Gastroesophageal sphincter (tissue), 4 donors: ENCODE data around the gene NAE1. TPM values are rescaled to one million over a fixed set of nuclear protein-coding genes. Genes with fewer than 3 reads are reported as not detected.

ENCODE experiments used
- ATAC-seq: fragments of 150-250 bp; one replicate; pipeline ENCODE4 v1.9.1; 2016; ENCODE audit warnings: mild to moderate bottlenecking, moderate library complexity
- H3K27ac ChIP-seq, 4 donors: fragments of 200-600 bp; sonication (generic) in 3 of 4; 1 replicate in 3 of 4; 2 replicates in 1 of 4; pipeline ENCODE4 v1.5.1; 2016 to 2019
- H3K27me3 ChIP-seq: fragments of 200-600 bp; sonication (generic); one replicate; pipeline ENCODE4 v1.5.1; 2019
- H3K36me3 ChIP-seq, 2 donors: fragments of 200-600 bp; sonication (generic); one replicate each; pipeline ENCODE4 v1.5.1; 2019; ENCODE audit warnings: control low read depth in 1 of 2
- H3K4me1 ChIP-seq, 3 donors: fragments of 200-600 bp; sonication (generic); 1 replicate in 2 of 3; 2 replicates in 1 of 3; pipeline ENCODE4 v1.5.1; 2016 to 2019; ENCODE audit warnings: control low read depth in 2 of 3
- H3K4me3 ChIP-seq, 2 donors: fragments of 200-600 bp; sonication (generic); one replicate each; pipeline ENCODE4 v1.5.1; 2019; ENCODE audit warnings: mild to moderate bottlenecking in 1 of 2, moderate library complexity in 1 of 2
- H3K9me3 ChIP-seq, 3 donors: fragments of 200-600 bp; sonication (generic); one replicate each; pipeline ENCODE4 v1.5.1; 2017 to 2019; ENCODE audit warnings: control low read depth in 2 of 3
- EP300 ChIP-seq: sonication (generic); formaldehyde crosslinking; IDR thresholded peaks from one replicate; pipeline ENCODE4 v1.6.1; 2017; ENCODE audit warnings: antibody characterized with exemption, mild to moderate bottlenecking
- POLR2A ChIP-seq, 2 donors: fragments of 450-650 bp; IDR thresholded peaks; one replicate each; pipeline ENCODE4 v1.6.1; 2017; ENCODE audit warnings: antibody characterized with exemption in 2 of 2, mild to moderate bottlenecking in 2 of 2, moderate library complexity in 1 of 2
- POLR2AphosphoS5 ChIP-seq: sonication (generic); formaldehyde crosslinking; IDR thresholded peaks from one replicate; pipeline ENCODE4 v1.6.1; 2017; ENCODE audit warnings: antibody characterized with exemption
- WGBS, 2 donors: methylation state at CpG; one replicate each; pipeline ENCODE4 v1.1.5; 2018; ENCODE audit warnings: low coverage in 1 of 2; 5-methylcytosine and 5-hydroxymethylcytosine counted together
- total RNA-seq, 4 donors: library from RNA; depleted of rRNA; stranded (reverse); fragments of >200 nt; gene quantifications; one replicate each; pipeline ENCODE4 v1.1.0, GENCODE V29; 2016
- TF ChIP-seq, protein P1 (sequence below), 4 experiments: fragments of 200-600 bp in 2 of 4; fragments of 450-650 bp in 2 of 4; sonication (generic) in 1 of 4; IDR thresholded peaks; one replicate each; pipeline ENCODE4 v1.5.1; 2017 to 2019; ENCODE audit warnings: antibody characterized with exemption in 4 of 4, mild to moderate bottlenecking in 2 of 4, moderate library complexity in 2 of 4

Gene NAE1
- total RNA-seq, 4 donors from 2014 or later, result 37.3 to 63.2 (median 52.4) TPM

DNA sequence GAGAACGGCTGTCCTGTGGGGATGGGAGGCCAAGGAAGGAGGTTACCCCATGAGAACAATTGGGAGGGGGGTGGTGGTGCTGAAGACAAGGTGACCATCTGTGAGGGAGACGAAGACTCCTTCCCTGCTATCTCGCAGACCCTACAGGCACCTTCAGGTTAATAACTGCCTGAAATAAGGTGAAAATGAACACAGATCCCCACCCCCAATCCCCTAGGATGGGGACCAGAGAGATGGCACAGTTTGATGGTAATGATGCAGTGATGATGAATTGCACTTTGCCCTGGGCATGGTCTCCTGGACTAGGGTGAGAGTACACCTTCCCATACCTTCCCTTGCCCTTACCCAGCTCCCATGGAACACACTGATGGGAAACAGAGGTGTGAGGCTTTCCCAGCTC is 1.4 kb upstream of the NAE1 start:
- 77% methylated on average over 2 of the region's 3 CpGs; no CpG with 5 or more reads in 1 of the 2 donors for WGBS, 2 donors
- Histone ChIP-seq H3K27ac (no peak overlapping the region), H3K36me3 (peaks cover 0 to 13% of the 10 kb centered on the region in 2 donors), H3K4me3 (no peak overlapping the region), H3K9me3 (no peaks in the 10 kb centered on the region), H3K4me1 (peaks cover 3 to 29% (median 10%) of the 10 kb centered on the region in 3 donors), H3K27me3 (no peaks in the 10 kb centered on the region)
- TF ChIP-seq EP300, result no peak
- no peak for TF ChIP-seq POLR2A (IDR thresholded peaks at IDR 0.05)
- TF ChIP-seq POLR2AphosphoS5, result no peak
- TF ChIP-seq, protein P1, sequence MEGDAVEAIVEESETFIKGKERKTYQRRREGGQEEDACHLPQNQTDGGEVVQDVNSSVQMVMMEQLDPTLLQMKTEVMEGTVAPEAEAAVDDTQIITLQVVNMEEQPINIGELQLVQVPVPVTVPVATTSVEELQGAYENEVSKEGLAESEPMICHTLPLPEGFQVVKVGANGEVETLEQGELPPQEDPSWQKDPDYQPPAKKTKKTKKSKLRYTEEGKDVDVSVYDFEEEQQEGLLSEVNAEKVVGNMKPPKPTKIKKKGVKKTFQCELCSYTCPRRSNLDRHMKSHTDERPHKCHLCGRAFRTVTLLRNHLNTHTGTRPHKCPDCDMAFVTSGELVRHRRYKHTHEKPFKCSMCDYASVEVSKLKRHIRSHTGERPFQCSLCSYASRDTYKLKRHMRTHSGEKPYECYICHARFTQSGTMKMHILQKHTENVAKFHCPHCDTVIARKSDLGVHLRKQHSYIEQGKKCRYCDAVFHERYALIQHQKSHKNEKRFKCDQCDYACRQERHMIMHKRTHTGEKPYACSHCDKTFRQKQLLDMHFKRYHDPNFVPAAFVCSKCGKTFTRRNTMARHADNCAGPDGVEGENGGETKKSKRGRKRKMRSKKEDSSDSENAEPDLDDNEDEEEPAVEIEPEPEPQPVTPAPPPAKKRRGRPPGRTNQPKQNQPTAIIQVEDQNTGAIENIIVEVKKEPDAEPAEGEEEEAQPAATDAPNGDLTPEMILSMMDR (IDR thresholded peaks at IDR 0.05), result no peak
- no peak for ATAC-seq

DNA sequence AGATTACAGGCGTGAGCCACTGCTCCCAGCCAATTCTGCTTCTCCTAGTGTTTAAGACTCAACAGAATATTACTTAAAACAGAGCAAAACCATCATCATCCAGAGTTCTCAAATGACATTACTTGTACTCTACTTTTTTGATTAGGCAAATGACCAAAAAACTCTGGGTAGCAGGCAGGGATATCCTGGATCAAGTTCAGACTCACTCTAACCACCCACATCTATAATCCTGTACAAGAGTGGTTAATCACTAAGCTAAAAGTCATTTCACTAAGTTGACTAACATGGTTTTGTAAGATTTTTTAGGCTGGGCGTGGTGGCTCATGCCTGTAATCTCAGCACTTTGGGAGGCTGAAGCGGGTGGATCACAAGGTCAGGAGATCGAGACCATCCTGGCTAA is 6.8 kb downstream of the NAE1 start:
- no peaks in the 10 kb centered on the region for H3K27me3 ChIP-seq
- H3K4me1 ChIP-seq, result peaks cover 0 to 13% (median 0%) of the 10 kb centered on the region in 3 donors
- H3K27ac ChIP-seq, result no peak overlapping the region
- no peak overlapping the region for H3K4me3 ChIP-seq
- WGBS, 2 donors, result 87% methylated on average over 4 of the region's 4 CpGs; no CpG with 5 or more reads in 1 of the 2 donors
- H3K36me3 ChIP-seq, result peaks cover 3 to 92% of the 10 kb centered on the region in 2 donors
- no peak for ATAC-seq
- TF ChIP-seq EP300 (no peak), POLR2AphosphoS5 (no peak), POLR2A (IDR thresholded peaks at IDR 0.05) (no peak)
- TF ChIP-seq, protein P1 (IDR thresholded peaks at IDR 0.05), result no peak
- no peaks in the 10 kb centered on the region for H3K9me3 ChIP-seq

DNA sequence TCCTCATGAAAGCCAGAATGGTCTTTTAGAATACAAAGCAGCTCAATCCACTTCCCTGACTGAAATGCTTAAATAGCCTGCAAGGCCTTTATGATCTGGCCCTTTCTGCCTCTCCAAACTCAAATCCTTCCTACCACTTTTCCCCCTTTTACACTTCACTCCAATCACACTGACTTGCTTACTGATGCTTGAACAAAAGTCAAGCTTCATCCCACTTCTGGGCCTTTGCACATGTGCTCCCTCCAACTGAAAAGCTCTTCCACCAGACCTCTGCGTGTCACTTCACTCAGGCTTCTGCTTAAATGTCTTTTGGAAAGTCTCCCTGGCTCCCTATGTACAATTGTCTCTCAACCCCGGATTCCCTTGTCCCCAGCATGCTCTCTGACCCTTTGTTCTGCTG is 16.0 kb downstream of the NAE1 start:
- Histone ChIP-seq H3K4me3 (no peak overlapping the region), H3K4me1 (no peaks in the 10 kb centered on the region), H3K27me3 (no peaks in the 10 kb centered on the region), H3K9me3 (no peaks in the 10 kb centered on the region), H3K36me3 (peaks cover 2 to 100% of the 10 kb centered on the region in 2 donors), H3K27ac (no peak overlapping the region)
- 77 to 87% methylated on average over 2 of the region's 2 CpGs for WGBS, 2 donors
- ATAC-seq, result no peak
- TF ChIP-seq, protein P1 (IDR thresholded peaks at IDR 0.05), result no peak
- no peak for TF ChIP-seq EP300
- TF ChIP-seq POLR2AphosphoS5, result no peak
- no peak for TF ChIP-seq POLR2A (IDR thresholded peaks at IDR 0.05)

DNA sequence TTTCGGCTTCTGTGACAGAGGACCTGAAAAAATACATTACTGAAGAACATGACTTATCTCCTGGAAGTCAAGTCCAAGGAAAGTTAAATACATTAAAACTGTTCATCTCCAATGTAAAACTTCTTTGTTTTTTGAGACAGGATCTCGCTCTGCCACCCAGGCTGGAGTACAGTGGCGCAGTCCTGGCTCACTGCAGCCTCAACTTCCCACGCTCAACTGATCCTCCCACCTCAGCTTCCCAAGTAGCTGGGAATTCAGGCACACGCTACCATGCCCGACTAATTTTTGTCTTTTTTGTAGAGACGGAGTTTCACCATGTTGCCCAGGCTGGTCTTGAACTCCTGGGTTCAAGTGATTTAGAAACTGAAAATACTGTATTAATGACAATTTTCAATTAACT is 19.7 kb downstream of the NAE1 start:
- Histone ChIP-seq H3K27me3 (no peaks in the 10 kb centered on the region), H3K36me3 (peaks cover 0 to 100% of the 10 kb centered on the region in 2 donors), H3K9me3 (no peaks in the 10 kb centered on the region), H3K4me1 (no peaks in the 10 kb centered on the region), H3K27ac (no peak overlapping the region), H3K4me3 (no peak overlapping the region)
- 96 to 100% methylated on average over 4 to 7 of the region's 7 CpGs for WGBS, 2 donors
- no peak for ATAC-seq
- TF ChIP-seq EP300, result no peak
- no peak for TF ChIP-seq POLR2A (IDR thresholded peaks at IDR 0.05)
- TF ChIP-seq POLR2AphosphoS5, result no peak
- TF ChIP-seq, protein P1 (IDR thresholded peaks at IDR 0.05), result no peak

DNA sequence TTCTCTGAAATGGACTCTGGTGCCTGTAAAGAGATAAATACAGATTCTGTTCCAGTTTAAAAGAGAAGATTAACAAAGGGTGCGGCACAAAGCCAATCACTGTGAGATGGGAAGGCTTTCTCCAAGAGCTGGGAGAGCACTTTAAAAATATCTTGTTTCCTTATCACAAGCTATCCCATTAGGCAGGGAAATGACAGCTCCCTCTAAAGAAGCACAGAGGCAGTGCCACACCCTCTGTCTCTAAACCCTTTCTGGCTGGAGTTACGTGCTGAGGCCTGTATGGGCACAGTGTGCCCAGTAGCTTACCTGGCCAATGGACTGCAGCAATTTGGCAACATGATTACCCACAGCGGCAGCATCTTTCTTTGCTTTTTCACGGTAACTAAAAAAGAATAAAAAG is 20.4 kb downstream of the NAE1 start:
- H3K36me3 ChIP-seq, result peaks cover 0 to 100% of the 10 kb centered on the region in 2 donors
- H3K4me3 ChIP-seq, result no peak overlapping the region
- WGBS, 2 donors, result 87 to 94% methylated on average over 3 to 4 of the region's 4 CpGs
- H3K27ac ChIP-seq, result no peak overlapping the region
- H3K9me3 ChIP-seq, result no peaks in the 10 kb centered on the region
- no peaks in the 10 kb centered on the region for H3K27me3 ChIP-seq
- ATAC-seq, result no peak
- TF ChIP-seq, protein P1 (IDR thresholded peaks at IDR 0.05), result no peak
- TF ChIP-seq POLR2A (IDR thresholded peaks at IDR 0.05) (no peak), EP300 (no peak), POLR2AphosphoS5 (no peak)
- H3K4me1 ChIP-seq, result no peaks in the 10 kb centered on the region
